T-helper 17 cell (primary cell): Measurements from ENCODE around the gene RAX2. TPM values are rescaled to one million over a fixed set of nuclear protein-coding genes. Genes with fewer than 3 reads are reported as not detected.

Source experiments
- ATAC-seq: fragments of 150-1000 bp; cut with Tn5 transposase; 2 replicates; pipeline ENCODE4 v1.10.0; 2021; ENCODE audit warnings: mild to moderate bottlenecking, moderate library complexity
- DNase-seq, 3 donors: peaks; one replicate each; pipeline versions ENCODE4 v3.0.0 to v3.0.0-alpha.2; 2020 to 2021
- H3K9me3 ChIP-seq: one replicate; pipeline ENCODE4 v1.7.0; 2013; ENCODE audit warnings: low read length, mild to moderate bottlenecking; ENCODE audit not compliant: control insufficient read depth, poor library complexity, severe bottlenecking
- H3K27ac Mint-ChIP-seq: one replicate; pipeline ENCODE4 v1.8.0; 2022; ENCODE audit warnings: mild to moderate bottlenecking, moderate library complexity, mixed read lengths
- H3K27me3 Mint-ChIP-seq: one replicate; pipeline ENCODE4 v1.8.0; 2022; ENCODE audit warnings: mixed read lengths
- H3K36me3 Mint-ChIP-seq: one replicate; pipeline ENCODE4 v1.8.0; 2022; ENCODE audit warnings: low read depth, mixed read lengths
- H3K4me1 Mint-ChIP-seq: one replicate; pipeline ENCODE4 v1.8.0; 2022; ENCODE audit warnings: mild to moderate bottlenecking, mixed read lengths
- H3K4me3 Mint-ChIP-seq: one replicate; pipeline ENCODE4 v1.8.0; 2022; ENCODE audit warnings: mild to moderate bottlenecking, moderate library complexity, mixed read lengths
- total RNA-seq, 4 donors: library from RNA in 2 of 4; stranded (reverse) in 2 of 4; gene quantifications; one replicate each; pipeline ENCODE4 v1.2.3 and lab custom pipeline; 2022 to 2026

RAX2 gene
- total RNA-seq, 2 donors from 2014 or later: not detected

GRCh38 chr19:3808420-3809143, 36.6 kb upstream of the RAX2 start:
- Mint-ChIP-seq H3K36me3 (no peaks in the 10 kb centered on the region), H3K27me3 (no peaks in the 10 kb centered on the region), H3K4me3 (no peak overlapping the region), H3K4me1 (peaks cover 15% of the 10 kb centered on the region), H3K27ac (no peak overlapping the region)
- DNase-seq (no peak), ATAC-seq (no peak)
- no peaks in the 10 kb centered on the region for H3K9me3 ChIP-seq

DNA sequence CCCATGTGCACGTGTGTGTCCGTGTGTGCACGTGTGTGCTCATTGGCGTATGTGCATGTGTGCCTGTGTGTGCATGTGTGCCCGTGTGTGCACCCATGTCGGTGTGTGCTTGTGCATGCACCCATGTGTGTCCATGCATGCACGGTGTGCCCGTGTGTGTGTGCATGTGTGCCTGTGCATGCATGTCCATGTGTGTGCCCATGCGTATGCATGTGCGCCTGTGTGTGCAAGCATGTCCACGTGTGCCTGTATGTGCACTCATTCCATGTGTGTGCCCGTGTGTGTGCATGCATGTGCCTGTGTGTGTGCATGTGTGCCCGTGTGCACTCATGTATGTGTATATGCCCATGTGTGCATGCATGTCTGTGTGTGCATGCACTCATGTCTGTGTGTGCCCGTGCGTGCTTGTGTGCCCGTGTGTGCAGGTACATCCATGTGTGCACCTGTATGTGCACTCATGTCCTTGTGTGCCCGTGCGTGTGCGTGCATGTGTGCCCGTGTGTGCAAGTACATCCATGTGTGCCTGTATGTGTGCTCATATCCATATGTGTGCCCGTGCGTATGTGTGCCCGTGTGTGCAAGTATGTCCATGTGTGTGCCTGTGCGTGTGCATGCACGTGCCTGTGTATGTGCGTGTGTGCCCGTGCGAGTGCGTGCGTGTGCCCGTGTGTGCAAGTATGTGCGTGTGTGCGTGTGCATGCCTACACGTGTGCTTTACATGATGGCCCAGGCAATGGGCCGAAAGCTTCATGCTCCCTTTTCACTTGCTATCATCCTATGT, 35.7 kb upstream of the RAX2 start:
- Mint-ChIP-seq H3K27me3 (no peaks in the 10 kb centered on the region), H3K4me3 (no peak overlapping the region), H3K27ac (no peak overlapping the region), H3K4me1 (peaks cover 10% of the 10 kb centered on the region), H3K36me3 (no peaks in the 10 kb centered on the region)
- ATAC-seq (no peak), DNase-seq (no peak)
- no peaks in the 10 kb centered on the region for H3K9me3 ChIP-seq

GRCh38 chr19:3807131-3807480, 35.1 kb upstream of the RAX2 start:
- H3K4me3 Mint-ChIP-seq: no peak overlapping the region

DNA sequence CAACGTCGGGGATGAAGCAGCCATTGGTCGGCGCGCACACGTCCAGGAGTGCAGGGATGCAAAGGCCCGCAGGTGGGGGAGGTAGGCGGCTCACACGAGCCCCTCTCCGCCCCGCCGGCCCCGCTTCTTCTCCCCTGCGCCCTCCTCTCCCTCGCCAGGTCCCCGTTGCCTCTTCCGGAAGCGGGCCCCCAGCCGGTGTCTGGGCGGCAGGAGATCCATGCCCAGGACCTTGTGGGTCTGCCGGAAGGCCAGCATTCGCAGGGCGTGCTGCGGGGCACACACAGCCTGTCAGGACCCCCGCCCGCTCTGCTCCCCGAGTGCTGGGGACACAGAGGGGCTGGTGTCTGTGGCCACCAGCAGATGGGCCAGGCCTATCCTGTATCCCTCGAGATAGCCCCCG, 33.8 kb upstream of the RAX2 start:
- H3K4me1 Mint-ChIP-seq: peaks cover 9% of the 10 kb centered on the region
- no peaks in the 10 kb centered on the region for H3K9me3 ChIP-seq
- ATAC-seq (no peak), DNase-seq (no peak)
- no peak overlapping the region for H3K4me3 Mint-ChIP-seq
- H3K27ac Mint-ChIP-seq: no peak overlapping the region
- H3K27me3 Mint-ChIP-seq: no peaks in the 10 kb centered on the region
- no peaks in the 10 kb centered on the region for H3K36me3 Mint-ChIP-seq

More at GRCh38 chr19:3807131-3807480, 35.1 kb upstream of the RAX2 start:
- no peaks in the 10 kb centered on the region for H3K9me3 ChIP-seq
- H3K27ac Mint-ChIP-seq: no peak overlapping the region
- ATAC-seq: no peak
- no peak for DNase-seq
- H3K4me1 Mint-ChIP-seq: peaks cover 4% of the 10 kb centered on the region
- no peaks in the 10 kb centered on the region for H3K27me3 Mint-ChIP-seq
- H3K36me3 Mint-ChIP-seq: no peaks in the 10 kb centered on the region

- no peaks in the 10 kb centered on the region for H3K36me3 Mint-ChIP-seq
- H3K27ac Mint-ChIP-seq: no peak overlapping the region
- no peaks in the 10 kb centered on the region for H3K27me3 Mint-ChIP-seq
- ATAC-seq: no peak
- peaks cover 11% of the 10 kb centered on the region for H3K4me1 Mint-ChIP-seq
- DNase-seq: no peak
- H3K9me3 ChIP-seq: no peaks in the 10 kb centered on the region
- no peak overlapping the region for H3K4me3 Mint-ChIP-seq
These were observed 32.4 kb upstream of the RAX2 start for GRCh38 chr19:3804429-3804828.

DNA sequence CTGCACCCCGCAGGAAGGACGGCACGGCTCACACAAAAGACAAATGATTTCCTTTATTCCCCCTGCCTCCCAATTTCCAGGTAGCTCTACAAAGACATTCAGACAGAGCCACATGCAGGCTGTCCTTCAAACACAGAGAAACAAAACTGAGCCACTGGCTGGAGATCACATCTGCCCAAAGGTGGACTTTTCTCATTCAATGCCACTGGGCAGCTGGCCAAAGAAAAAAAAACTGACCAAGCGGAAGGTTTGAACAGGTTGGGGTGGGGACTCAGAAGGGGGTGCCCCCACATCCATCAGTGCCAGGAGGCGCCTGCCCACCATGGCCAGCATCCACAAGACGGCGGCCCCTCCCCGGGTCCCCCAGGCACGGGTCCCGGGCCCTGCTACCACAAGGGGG, 32.0 kb upstream of the RAX2 start:
- H3K4me1 Mint-ChIP-seq: peaks cover 14% of the 10 kb centered on the region
- no peak overlapping the region for H3K4me3 Mint-ChIP-seq
- DNase-seq: no peak
- no peaks in the 10 kb centered on the region for H3K9me3 ChIP-seq
- peak overlapping the region; percentile 39 for H3K27ac Mint-ChIP-seq
- H3K36me3 Mint-ChIP-seq: no peaks in the 10 kb centered on the region
- H3K27me3 Mint-ChIP-seq: no peaks in the 10 kb centered on the region
- ATAC-seq: no peak

DNA sequence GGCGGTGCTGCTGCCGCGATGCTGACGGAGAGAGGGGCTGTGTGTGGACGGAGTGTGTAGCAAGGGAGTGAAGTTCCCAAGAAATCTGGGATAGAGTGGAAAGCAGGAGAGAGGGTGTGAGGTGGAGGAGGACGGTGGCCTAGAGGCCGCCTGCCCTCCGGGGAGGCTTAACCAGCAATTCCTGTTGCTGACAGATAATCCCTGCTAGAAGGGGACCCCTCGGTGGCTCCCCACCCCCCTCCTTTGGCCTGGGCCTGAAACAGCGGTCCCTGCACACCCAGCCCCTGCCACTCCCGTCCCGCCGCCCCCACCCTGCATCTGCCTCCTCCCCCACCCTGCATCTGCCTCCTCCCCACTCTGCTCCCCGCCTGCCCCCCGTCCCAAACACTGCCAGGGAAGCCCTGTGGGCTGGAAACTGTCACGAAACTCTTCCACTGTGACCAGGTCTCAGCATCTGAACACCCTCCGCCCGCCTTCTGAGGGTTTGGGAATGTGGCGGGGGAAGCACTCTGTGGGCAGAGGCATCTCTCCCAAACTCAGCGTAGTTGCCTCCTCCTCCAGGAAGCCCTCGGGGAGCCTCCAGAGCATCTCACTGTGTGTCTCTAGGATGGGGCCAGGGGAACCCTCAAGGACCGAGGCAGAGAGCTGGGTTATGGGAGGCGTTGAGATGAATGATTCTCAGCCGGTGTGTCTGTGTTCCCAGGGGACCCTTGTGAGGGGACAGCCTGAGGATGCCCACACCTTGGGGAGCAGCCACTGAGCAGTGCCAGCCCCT, 31.3 kb upstream of the RAX2 start:
- H3K4me1 Mint-ChIP-seq: peaks cover 16% of the 10 kb centered on the region
- no peak for ATAC-seq
- H3K4me3 Mint-ChIP-seq: no peak overlapping the region
- peak overlapping the region; percentile 39 for H3K27ac Mint-ChIP-seq
- no peaks in the 10 kb centered on the region for H3K36me3 Mint-ChIP-seq
- no peaks in the 10 kb centered on the region for H3K27me3 Mint-ChIP-seq
- no peak for DNase-seq
- no peaks in the 10 kb centered on the region for H3K9me3 ChIP-seq

GRCh38 chr19:3801412-3802096, 29.5 kb upstream of the RAX2 start:
- H3K27ac Mint-ChIP-seq: no peak overlapping the region
- DNase-seq: peak in 2 of 3 donors; percentile 19 to 37
- H3K36me3 Mint-ChIP-seq: peaks cover 2% of the 10 kb centered on the region
- peaks cover 18% of the 10 kb centered on the region for H3K4me1 Mint-ChIP-seq
- peak overlapping the region; percentile 82 for H3K4me3 Mint-ChIP-seq
- peak; percentile 79 for ATAC-seq
- H3K27me3 Mint-ChIP-seq: no peaks in the 10 kb centered on the region
- peaks cover 2% of the 10 kb centered on the region for H3K9me3 ChIP-seq

DNA sequence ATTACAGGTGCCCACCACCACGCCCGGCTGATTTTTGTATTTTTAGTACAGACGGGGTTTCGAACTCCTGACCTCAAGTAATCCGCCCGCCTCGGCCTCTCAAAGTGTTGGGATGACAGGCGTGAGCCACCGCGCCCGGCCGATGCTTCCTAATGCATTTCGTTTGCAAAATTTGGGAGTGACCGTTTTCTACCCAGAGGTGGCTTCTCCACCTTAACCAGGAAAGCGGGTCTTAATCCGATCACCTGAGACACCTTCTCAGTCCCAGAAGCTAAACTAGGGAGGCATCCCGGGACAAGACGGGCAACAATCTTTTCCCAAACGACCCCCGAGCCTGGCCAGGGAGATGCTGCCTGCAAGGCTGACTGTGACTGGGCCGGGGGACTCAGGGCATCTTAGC, 29.0 kb upstream of the RAX2 start:
- H3K4me3 Mint-ChIP-seq: peak overlapping the region; percentile 82
- peaks cover 2% of the 10 kb centered on the region for H3K36me3 Mint-ChIP-seq
- H3K9me3 ChIP-seq: peaks cover 2% of the 10 kb centered on the region
- H3K27ac Mint-ChIP-seq: no peak overlapping the region
- no peaks in the 10 kb centered on the region for H3K27me3 Mint-ChIP-seq
- ATAC-seq (no peak), DNase-seq (no peak)
- peaks cover 17% of the 10 kb centered on the region for H3K4me1 Mint-ChIP-seq

DNA sequence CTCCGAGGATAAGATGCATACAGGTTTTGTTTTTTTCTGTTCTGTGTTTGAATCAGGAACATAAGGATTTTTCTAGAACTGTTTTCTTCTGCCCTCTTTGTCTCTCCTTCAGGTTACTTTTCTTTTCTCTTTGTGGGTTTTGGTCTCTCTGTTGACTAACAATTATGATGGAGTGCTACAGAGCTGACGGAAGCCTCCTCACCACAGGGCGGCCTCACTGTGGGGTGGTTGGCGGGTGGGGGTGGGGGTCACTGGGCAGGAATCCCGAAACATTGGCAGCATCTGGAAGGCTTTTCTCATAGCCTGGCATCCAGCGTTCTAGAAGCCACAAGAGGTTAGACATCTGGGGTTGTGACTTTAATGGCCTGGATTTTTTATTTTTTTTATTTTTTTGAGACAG, 26.1 kb upstream of the RAX2 start:
- peaks cover 2% of the 10 kb centered on the region for H3K9me3 ChIP-seq
- Mint-ChIP-seq H3K36me3 (peaks cover 2% of the 10 kb centered on the region), H3K27ac (peak overlapping the region; percentile 3), H3K27me3 (no peaks in the 10 kb centered on the region), H3K4me3 (no peak overlapping the region), H3K4me1 (peaks cover 15% of the 10 kb centered on the region)
- DNase-seq (no peak), ATAC-seq (peak; percentile 86)

GRCh38 chr19:3796358-3796757, 24.3 kb upstream of the RAX2 start:
- H3K4me1 Mint-ChIP-seq: peaks cover 15% of the 10 kb centered on the region
- peaks cover 2% of the 10 kb centered on the region for H3K9me3 ChIP-seq
- no peak overlapping the region for H3K27ac Mint-ChIP-seq
- no peaks in the 10 kb centered on the region for H3K27me3 Mint-ChIP-seq
- no peak for ATAC-seq
- H3K4me3 Mint-ChIP-seq: no peak overlapping the region
- H3K36me3 Mint-ChIP-seq: peaks cover 4% of the 10 kb centered on the region
- DNase-seq: no peak

- peaks cover 4% of the 10 kb centered on the region for H3K36me3 Mint-ChIP-seq
- ATAC-seq (no peak), DNase-seq (no peak)
- no peaks in the 10 kb centered on the region for H3K27me3 Mint-ChIP-seq
- no peak overlapping the region for H3K27ac Mint-ChIP-seq
- peaks cover 2% of the 10 kb centered on the region for H3K9me3 ChIP-seq
- no peak overlapping the region for H3K4me3 Mint-ChIP-seq
- peaks cover 3% of the 10 kb centered on the region for H3K4me1 Mint-ChIP-seq
These were observed 21.8 kb upstream of the RAX2 start for GRCh38 chr19:3793799-3794198.

GRCh38 chr19:3792114-3792513, 20.1 kb upstream of the RAX2 start:
- Mint-ChIP-seq H3K27ac (no peak overlapping the region), H3K36me3 (peaks cover 3% of the 10 kb centered on the region), H3K4me3 (no peak overlapping the region), H3K4me1 (no peaks in the 10 kb centered on the region), H3K27me3 (no peaks in the 10 kb centered on the region)
- H3K9me3 ChIP-seq: peaks cover 2% of the 10 kb centered on the region
- DNase-seq: no peak
- ATAC-seq: no peak
